C1 segment of cervical spinal cord (tissue), 14 donors: ENCODE measurements around the gene POLR1G.
"Not testable (repeated sequence)": the region's sequence is repeated elsewhere in the genome, so short reads cannot be mapped to it uniquely, and the experiment has no call there.

Experiments used
- DNase-seq, 14 donors: peaks; one replicate each; lab custom pipeline; 2025; lab: John Stamatoyannopoulos, UW

Gene POLR1G

DNA sequence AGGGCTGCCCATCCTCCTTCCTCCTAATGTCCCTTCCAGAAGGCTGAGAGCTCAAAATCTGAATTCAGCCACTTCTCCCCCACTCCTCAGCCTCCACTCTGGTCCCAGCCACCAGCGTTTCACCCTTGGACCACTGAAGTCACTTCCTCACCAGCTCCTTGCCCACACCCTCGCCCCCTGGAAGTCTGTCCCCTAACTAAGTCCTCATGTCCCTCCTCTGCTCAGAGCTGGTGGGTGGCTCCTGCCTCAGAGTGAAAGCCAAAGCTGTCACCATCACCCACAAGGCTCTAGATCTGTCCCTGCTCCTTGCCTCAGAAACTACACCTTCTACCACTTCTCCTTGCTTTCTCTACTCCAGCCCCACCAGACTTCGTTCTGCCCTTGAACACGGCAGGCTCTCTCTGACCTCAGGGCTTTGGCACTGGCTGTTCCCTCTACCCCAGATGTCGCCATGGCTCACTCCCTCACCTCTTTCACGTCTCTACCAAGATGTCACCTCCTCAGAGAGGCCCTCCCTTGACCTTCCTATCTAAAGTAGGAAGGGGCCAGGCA, 15.6 kb downstream of the POLR1G start:
- no peak for DNase-seq

DNA sequence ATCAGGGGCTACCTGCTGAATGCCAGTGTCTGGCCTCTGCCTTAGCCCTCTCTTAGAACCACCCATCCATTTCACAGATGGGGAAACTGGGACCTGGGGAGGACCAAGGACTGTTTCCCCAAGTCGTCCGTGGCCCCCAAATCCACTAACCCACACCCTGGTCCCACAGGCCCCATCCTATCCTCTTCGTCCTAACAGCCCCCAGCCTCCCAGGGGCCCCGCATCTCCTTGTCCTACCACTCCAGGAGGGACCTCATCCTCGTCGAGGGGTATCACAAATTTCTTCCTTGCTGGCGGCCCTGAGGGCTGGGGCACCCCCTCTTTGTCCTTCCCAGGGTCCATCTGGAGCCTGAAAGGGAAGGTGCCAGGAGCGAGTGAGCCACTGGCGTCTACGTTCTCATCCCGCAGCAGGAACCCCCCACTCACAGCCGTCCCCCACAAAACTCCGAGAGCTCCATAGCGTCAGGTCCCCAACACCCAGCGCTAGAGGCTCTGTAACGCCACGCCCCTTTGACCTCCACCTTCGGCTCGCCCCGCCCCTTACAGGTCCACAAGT, 16.7 kb downstream of the POLR1G start:
- DNase-seq = no peak

GRCh38 chr19:45423589-45424190, 17.2 kb downstream of the POLR1G start, which contains the start of gene ERCC1:
Gene ERCC1 (minus strand): TSS chr19:45423917. CDS start chr19:45423374, 543 bp downstream.
- DNase-seq = peak; percentile 33 to 95 (median 87)

DNA sequence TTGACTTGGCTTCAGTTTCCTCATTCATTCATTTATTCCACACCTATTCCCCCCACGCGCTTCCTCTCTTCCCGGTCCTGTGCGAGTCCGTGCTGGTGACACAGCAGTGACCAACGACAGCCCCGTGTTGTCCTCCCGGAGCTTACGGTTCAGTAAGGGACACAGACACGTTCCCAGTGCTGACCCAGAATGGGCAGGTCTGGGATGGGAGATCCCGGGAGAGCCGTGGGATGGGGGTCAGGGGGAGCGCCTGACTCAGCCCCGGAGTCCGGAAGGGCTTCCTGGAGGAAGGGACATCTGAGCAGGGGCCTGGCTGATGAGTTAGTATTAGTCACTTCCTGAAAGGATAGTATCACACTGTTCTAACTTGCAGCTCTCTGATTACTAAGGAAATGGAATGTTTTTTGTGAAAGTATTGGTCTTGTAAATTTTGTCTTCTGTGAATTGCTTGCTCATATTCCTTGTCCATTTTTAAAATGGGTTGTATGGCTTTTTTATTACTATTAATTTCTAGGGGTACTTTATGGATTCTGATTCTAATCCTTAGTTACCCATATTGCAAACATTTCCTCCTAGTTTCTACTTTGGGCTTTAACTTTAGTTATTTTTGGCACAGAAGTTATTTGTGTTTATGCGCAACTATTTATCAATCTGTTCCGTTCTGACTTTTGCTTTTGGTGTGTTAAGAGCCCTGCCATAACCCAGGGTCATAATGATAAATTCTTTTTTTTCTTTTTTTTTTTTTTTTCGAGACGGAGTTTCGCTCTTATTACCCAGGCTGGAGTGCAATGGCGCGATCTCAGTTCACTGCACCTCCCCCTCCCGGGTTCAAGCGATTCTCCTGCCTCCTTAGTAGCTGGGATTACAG, 18.0 kb downstream of the POLR1G start:
- DNase-seq = peak in 7 of 14 donors; percentile 55 to 73 (median 63)

GRCh38 chr19:45428384-45429231, 22.2 kb downstream of the POLR1G start:
- peak in 1 of 14 donors; percentile 28 for DNase-seq

DNA sequence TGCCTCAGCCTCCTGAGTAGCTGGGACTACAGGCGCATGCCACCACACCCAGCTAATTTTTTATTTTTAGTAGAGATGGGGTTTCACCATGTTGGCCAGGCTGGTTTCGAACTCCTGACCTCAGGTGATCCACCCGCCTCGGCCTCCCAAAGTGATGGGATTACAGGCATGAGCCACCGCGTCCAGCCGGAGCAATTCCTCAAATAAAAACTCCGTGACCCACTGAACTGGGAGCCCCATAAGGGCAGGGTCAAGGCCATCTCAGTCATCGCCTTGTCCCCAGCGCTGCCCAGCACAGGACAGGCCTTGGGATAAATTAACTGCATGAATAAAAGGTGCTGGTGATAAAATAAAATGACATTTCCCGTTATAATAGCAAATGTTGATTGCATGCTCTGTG, 23.5 kb downstream of the POLR1G start:
- not testable (repeated sequence) for DNase-seq

DNA sequence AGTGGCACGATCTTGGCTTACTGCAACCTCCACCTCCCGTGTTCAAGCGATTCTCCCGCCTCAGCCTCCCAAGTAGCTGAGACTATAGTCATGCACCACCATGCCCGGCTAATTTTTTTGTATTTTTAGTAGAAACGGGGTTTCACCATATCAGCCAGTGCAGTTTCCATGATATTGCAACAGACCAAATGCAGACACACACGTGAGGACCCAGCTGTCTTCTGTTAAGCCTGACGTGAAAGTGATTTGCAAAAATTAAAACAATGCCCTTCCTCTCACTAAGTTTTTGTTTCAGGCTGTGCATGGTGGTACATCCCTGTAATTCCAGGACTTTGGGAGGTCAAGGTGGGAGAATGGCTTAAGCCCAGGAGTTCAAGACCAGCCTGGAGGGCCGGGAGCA, 24.6 kb downstream of the POLR1G start:
- DNase-seq = not testable (repeated sequence)

DNA sequence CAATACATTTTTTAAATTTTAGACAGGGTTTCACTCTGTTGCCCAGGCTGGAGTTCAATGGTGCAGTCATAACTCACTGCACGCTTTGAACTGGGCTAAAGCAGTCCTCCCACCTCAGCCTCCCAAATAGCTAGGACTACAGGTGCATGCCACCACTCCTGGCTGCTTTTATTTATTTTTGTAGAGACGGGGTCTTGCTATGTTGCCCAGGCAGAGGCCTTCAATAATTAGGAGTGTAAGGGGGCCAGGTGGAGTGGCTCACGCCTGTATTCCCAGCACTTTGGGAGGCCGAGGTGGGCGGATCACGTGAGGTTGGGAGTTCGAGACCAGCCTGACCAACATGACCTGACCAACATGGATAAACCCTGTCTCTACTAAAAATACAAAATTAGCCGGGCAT, 26.1 kb downstream of the POLR1G start:
- not testable (repeated sequence) for DNase-seq

- DNase-seq = no peak
These were observed 30.9 kb downstream of the POLR1G start for GRCh38 chr19:45437328-45437727.

DNA sequence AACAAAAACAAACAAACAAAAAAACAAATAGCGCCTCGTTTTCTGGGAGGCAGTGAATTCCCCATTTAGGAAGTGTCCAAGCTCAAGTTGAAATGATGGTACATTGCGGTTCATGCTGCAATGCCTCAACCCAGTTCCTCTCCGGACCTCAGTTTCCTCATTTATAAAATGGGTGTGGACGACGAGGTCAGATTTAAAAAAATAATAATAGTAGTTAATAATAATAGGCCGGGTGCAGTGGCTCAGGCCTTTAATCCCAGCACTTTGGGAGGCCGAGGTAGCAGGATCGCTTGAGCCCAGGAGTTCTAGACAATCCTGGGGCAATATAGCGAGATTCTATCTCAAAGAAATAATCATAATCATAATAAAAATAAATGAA, 32.7 kb downstream of the POLR1G start:
- DNase-seq = no peak

GRCh38 chr19:45439569-45440258, 33.3 kb downstream of the POLR1G start:
- peak; percentile 11 to 93 (median 82) for DNase-seq

GRCh38 chr19:45440259-45440638, 33.8 kb downstream of the POLR1G start:
- peak in 1 of 14 donors; percentile 45 for DNase-seq

DNA sequence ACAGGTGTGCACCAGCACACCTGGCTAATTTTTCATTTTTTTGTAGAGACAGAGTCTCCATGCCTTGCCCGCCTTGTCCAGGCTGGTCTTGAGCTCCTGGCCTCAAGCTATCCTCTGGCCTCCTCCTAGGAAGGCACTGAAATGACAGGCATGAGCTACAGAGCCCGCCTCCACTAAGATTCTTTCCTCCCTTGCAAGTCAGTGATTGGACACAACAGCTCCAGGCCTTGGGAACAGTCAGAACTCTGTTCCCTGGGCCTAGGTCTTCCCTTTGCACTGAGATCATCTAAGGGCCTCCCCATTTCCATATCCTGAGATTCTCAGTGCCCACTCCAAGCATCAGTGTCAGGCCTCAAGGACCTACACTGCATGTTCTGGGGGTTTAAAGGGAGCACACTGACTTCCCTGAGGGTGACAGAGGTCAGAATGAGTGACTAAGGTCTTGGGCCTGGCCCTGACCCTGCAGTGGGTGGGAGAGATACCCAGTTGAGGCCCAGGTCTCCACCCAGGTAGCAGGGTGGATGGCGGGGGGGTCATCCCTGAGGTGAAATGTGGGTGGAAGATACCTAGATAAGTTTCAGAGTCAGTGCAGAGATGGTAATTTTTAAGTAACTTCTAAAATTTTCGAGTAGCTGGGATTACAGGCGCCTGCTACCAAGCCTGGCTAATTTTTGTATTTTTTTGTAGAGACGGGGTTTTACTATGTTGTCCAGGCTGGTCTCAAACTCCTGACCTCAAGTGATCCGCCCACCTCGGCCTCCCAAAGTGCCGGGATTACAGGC, 34.6 kb downstream of the POLR1G start:
- DNase-seq = no peak

GRCh38 chr19:45442408-45442777, 35.9 kb downstream of the POLR1G start:
- DNase-seq = no peak

DNA sequence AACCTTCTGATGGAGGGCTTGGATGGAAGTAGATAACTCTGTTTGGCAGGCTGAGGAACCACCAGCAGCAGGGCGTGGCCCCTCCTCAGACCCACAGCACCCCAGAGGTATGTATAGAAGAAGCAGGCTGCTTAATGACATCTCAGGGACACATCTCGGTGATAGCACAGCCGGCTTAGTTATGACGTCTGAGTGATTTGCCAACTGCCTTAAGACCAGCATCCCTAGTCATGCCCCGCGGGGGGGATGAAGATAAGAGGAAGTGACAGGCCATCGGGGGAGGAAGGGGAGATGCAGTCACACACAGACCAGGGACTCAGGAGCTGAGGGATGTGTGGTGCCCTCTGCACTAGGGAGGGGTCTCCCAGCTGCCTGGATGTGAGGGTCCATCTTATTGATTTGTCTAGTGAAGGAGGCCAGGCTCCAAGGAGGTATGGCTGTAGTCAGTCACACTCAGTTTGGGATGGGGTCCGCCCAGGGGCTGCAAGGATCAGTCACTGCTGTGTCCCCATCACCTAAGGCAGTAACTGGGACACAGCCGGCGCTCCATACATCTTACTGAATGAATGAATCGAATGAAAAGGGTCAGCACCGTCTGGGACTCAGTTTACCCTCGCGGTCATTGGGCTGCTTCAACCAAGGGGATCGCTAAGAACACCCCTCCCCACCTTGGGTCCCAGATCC, 36.5 kb downstream of the POLR1G start:
- DNase-seq = peak in 9 of 14 donors; percentile 5 to 51 (median 36)

DNA sequence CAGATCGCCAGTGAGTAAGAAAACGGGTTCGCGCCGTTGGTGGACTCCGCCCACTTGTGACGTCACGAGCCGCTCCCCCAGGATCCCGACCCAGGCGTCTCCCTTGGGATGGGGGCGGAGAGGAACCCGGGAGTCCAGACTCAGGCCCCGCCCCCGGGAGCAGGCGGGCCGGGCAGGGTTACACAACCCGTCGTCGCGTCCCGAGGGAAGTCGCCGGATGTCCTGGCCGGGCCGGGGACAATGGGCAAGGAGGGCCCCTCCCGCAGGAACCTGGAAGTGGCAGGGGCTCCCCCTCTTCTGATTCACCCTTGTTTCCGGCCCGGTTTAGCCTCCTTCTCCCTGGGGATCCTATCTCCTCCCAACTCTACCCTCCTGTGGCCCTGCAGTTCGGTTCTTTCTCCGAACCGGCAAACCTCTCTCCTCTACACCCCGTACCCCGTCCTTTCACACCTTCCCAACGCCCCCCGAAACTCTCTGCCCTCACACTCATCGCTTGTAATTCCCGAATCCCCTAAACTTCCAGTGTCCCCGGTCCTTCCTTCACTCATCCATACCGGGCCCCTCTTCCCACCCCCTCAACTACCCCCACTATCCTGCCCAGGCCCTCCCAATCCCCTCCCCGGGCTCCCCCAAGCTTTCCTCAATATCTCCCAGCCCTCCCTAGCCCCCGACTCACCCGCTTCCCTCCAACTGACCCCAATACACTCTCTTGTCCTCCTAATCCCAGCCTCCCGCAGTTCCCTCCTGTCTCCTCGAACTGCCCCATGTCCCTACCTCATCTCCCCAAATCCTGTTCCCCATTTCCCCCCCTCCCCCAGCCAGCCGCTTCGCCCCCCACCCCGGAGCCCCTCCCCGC, 37.2 kb downstream of the POLR1G start:
- DNase-seq = peak in 13 of 14 donors; percentile 13 to 86 (median 58)

GRCh38 chr19:45444318-45445041, 38.0 kb downstream of the POLR1G start:
- DNase-seq = peak; percentile 10 to 87 (median 72)

GRCh38 chr19:45445139-45445538, 38.7 kb downstream of the POLR1G start:
- DNase-seq = no peak
